Measurements from ENCODE around the gene PPIG. TPM values are rescaled to one million over a fixed set of nuclear protein-coding genes. Genes with fewer than 3 reads are reported as not detected.

The PPIG gene
- total RNA-seq, 4 donors from 2014 or later = 33.3 to 58.8 (median 37.6) TPM

GRCh38 chr2:169661265-169661664 lies 77.1 kb downstream of the PPIG start:
- no peak for TF ChIP-seq POLR2AphosphoS5 (IDR thresholded peaks at IDR 0.05)
- TF ChIP-seq EP300 (IDR thresholded peaks at IDR 0.05) = no peak
- TF ChIP-seq, protein P1, sequence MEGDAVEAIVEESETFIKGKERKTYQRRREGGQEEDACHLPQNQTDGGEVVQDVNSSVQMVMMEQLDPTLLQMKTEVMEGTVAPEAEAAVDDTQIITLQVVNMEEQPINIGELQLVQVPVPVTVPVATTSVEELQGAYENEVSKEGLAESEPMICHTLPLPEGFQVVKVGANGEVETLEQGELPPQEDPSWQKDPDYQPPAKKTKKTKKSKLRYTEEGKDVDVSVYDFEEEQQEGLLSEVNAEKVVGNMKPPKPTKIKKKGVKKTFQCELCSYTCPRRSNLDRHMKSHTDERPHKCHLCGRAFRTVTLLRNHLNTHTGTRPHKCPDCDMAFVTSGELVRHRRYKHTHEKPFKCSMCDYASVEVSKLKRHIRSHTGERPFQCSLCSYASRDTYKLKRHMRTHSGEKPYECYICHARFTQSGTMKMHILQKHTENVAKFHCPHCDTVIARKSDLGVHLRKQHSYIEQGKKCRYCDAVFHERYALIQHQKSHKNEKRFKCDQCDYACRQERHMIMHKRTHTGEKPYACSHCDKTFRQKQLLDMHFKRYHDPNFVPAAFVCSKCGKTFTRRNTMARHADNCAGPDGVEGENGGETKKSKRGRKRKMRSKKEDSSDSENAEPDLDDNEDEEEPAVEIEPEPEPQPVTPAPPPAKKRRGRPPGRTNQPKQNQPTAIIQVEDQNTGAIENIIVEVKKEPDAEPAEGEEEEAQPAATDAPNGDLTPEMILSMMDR (IDR thresholded peaks at IDR 0.05) = no peak
- TF ChIP-seq POLR2A (IDR thresholded peaks at IDR 0.05) = no peak
- no peak overlapping the region for H3K27ac ChIP-seq
- H3K4me3 ChIP-seq = no peak overlapping the region
- H3K27me3 ChIP-seq = peaks cover 4% of the 10 kb centered on the region
- H3K4me1 ChIP-seq = no peaks in the 10 kb centered on the region
- no peaks in the 10 kb centered on the region for H3K36me3 ChIP-seq
- no peaks in the 10 kb centered on the region for H3K9me3 ChIP-seq
- WGBS, 2 donors (ENCODE audit: low coverage in 1 of 2) = 65 to 73% methylated on average over 1 to 3 of the region's 3 CpGs
- ATAC-seq = no peak

GRCh38 chr2:169662744-169663143 lies 78.6 kb downstream of the PPIG start:
- H3K4me1 ChIP-seq = no peaks in the 10 kb centered on the region
- no peaks in the 10 kb centered on the region for H3K36me3 ChIP-seq
- WGBS, 2 donors (ENCODE audit: low coverage in 1 of 2) = 100% methylated on average over 1 of the region's 1 CpG; no CpG with 5 or more reads in 1 of the 2 donors
- TF ChIP-seq POLR2AphosphoS5 (IDR thresholded peaks at IDR 0.05) (no peak), POLR2A (IDR thresholded peaks at IDR 0.05) (no peak), EP300 (IDR thresholded peaks at IDR 0.05) (no peak)
- TF ChIP-seq, protein P1 (IDR thresholded peaks at IDR 0.05) = no peak
- no peaks in the 10 kb centered on the region for H3K9me3 ChIP-seq
- H3K27ac ChIP-seq = no peak overlapping the region
- no peaks in the 10 kb centered on the region for H3K27me3 ChIP-seq
- H3K4me3 ChIP-seq = no peak overlapping the region
- no peak for ATAC-seq

DNA sequence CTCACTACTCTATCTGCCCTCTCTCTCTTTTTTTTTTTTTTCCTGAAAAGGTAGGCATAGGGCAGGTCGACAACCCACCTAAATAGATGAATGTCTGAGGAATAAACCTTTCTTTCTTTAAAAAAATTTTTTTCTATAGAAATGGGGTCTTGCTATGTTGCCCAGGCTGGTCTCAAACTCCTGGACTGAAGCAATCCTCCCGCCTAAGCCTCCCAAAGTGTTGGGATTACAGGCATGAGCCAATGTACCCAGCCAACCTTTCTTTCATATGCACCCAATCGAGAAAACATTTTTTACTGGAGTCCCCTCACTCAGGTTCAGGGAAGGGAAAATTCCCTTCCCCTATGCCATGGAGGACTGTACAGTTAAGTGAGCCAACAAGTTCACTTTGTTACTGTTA lies 79.1 kb downstream of the PPIG start:
- Histone ChIP-seq H3K4me1 (no peaks in the 10 kb centered on the region), H3K27me3 (no peaks in the 10 kb centered on the region), H3K9me3 (no peaks in the 10 kb centered on the region), H3K36me3 (no peaks in the 10 kb centered on the region), H3K27ac (no peak overlapping the region), H3K4me3 (no peak overlapping the region)
- TF ChIP-seq EP300 (IDR thresholded peaks at IDR 0.05) (no peak), POLR2AphosphoS5 (IDR thresholded peaks at IDR 0.05) (no peak), POLR2A (IDR thresholded peaks at IDR 0.05) (no peak)
- TF ChIP-seq, protein P1 (IDR thresholded peaks at IDR 0.05) = no peak
- 82 to 100% methylated on average over 1 of the region's 3 CpGs for WGBS, 2 donors (ENCODE audit: low coverage in 1 of 2)
- ATAC-seq = no peak

GRCh38 chr2:169664600-169664977 lies 80.4 kb downstream of the PPIG start:
- no peak for ATAC-seq
- Histone ChIP-seq H3K4me3 (no peak overlapping the region), H3K36me3 (no peaks in the 10 kb centered on the region), H3K27me3 (no peaks in the 10 kb centered on the region), H3K9me3 (no peaks in the 10 kb centered on the region), H3K27ac (no peak overlapping the region), H3K4me1 (no peaks in the 10 kb centered on the region)
- WGBS, 2 donors (ENCODE audit: low coverage in 1 of 2) = 44 to 86% methylated on average over 1 of the region's 1 CpG
- no peak for TF ChIP-seq POLR2A (IDR thresholded peaks at IDR 0.05)
- no peak for TF ChIP-seq EP300 (IDR thresholded peaks at IDR 0.05)
- TF ChIP-seq, protein P1 (IDR thresholded peaks at IDR 0.05) = no peak
- TF ChIP-seq POLR2AphosphoS5 (IDR thresholded peaks at IDR 0.05) = no peak

DNA sequence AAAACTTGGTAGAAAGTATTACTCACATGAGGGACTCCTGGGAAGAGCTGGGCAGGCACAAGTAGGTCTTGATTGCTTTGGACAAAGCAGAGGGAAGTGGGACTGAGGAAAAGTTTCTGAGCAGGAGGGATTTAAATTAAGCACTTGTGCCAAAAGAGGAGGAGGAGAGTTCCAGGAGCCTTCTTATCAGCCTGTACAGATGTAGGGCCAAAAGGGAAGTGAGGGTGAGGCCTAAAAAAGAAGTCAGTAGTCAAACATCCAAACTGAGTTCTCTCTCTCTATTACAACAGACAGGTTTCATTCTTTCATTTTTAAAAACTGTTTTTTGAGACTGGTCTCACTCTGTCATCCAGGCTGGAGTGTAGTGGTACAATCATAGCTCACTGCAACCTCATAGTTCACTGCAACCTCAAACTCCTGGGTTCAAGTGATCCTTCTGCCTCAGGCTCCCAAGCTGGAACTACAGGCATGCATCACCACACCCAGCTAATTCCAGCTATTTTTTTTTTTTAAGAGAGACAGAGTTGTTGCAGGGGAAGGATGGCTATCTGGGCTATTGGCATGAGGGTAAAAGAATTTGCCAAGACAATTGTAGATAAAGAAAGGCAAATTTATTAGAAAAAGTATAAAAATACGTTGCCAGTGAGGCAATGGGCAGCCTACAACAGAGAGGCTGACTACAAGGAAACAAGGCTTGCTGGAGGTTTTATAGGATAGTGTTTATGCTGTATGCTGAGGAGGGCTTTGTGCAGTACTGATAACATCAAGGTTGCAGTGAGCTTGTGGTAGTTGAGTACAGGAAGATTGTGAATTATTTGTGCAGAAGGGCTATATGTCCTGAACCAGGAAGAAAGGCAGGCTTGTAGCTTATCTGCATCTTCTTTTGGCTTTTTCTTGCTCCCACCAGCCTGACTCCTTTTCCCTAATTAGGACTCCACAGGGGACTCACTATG lies 81.1 kb downstream of the PPIG start:
- Histone ChIP-seq H3K27me3 (no peaks in the 10 kb centered on the region), H3K4me1 (no peaks in the 10 kb centered on the region), H3K27ac (no peak overlapping the region), H3K9me3 (no peaks in the 10 kb centered on the region), H3K4me3 (no peak overlapping the region), H3K36me3 (no peaks in the 10 kb centered on the region)
- TF ChIP-seq, protein P1 (IDR thresholded peaks at IDR 0.05) = no peak
- TF ChIP-seq POLR2AphosphoS5 (IDR thresholded peaks at IDR 0.05) (no peak), POLR2A (IDR thresholded peaks at IDR 0.05) (no peak), EP300 (IDR thresholded peaks at IDR 0.05) (no peak)
- 57 to 88% methylated on average over 1 of the region's 1 CpG for WGBS, 2 donors (ENCODE audit: low coverage in 1 of 2)
- no peak for ATAC-seq

Data from gastroesophageal sphincter (tissue), 4 donors.